ENCODE data around the gene FXYD7.
"Not testable (repeated sequence)": the region's sequence is repeated elsewhere in the genome, so short reads cannot be mapped to it uniquely, and the experiment has no call there.

FXYD7 gene

DNA sequence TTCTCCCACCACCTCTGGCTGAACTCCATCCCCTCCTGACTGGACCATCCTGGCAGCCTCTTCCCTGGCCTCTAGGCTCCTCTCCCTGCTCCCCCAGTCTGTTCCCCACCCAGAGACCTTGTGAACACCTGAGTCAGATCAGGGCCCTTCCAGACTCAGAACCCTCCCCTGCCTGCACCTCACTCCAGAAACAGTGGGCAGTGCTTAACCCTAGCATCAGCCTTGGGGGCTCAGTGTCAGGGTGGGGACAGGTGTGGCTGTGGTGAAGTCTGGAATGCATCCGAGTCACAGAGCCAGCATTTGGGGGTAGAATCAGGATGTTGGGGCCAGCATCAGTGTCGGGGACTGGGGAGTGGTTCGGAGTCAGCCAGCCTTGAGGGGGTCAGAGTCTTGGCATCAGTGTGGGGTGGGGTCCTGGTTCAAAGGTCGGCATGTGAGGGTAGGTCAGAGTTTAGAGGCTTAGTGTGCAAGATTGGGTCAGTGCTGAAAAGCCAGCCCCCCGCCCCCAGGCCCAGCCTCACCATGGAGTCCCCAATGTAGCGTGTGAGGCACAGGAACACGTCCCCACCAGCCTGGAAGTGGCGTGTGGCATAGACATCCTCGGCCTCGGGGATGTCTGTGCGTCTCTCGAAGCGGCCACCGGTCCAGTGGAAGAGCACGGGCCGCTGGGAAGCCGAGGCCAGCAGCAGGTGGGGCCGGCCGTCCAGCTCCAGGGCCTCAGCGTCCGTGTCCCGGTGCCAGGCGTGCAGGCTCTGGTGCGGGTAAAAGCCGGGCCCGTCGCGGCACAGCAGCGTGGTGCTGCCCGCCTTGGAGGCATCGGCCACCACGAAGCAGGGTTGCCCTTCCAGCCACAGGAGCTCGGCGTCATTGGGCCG is 17.1 kb upstream of the FXYD7 start:
- intact Hi-C loops (cut with DNase I; ENCODE audit: low total_unique reads): loop anchor here (10.0 kb wide), 1 partner anchor 589 kb away; the partner anchor contains the start of gene KMT2B
- Histone ChIP-seq H3K4me3 (peak overlapping the region; percentile 22 to 23), H3K27me3 (no peaks in the 10 kb centered on the region), H3K36me3 (peaks cover 0 to 5% (median 0%) of the 10 kb centered on the region in 3 donors), H3K4me1 (peaks cover 14 to 52% (median 33%) of the 10 kb centered on the region in 4 donors), H3K27ac (peak overlapping the region; percentile 90 to 95), H3K9me3 (no peaks in the 10 kb centered on the region)
- TF ChIP-seq, protein P1, sequence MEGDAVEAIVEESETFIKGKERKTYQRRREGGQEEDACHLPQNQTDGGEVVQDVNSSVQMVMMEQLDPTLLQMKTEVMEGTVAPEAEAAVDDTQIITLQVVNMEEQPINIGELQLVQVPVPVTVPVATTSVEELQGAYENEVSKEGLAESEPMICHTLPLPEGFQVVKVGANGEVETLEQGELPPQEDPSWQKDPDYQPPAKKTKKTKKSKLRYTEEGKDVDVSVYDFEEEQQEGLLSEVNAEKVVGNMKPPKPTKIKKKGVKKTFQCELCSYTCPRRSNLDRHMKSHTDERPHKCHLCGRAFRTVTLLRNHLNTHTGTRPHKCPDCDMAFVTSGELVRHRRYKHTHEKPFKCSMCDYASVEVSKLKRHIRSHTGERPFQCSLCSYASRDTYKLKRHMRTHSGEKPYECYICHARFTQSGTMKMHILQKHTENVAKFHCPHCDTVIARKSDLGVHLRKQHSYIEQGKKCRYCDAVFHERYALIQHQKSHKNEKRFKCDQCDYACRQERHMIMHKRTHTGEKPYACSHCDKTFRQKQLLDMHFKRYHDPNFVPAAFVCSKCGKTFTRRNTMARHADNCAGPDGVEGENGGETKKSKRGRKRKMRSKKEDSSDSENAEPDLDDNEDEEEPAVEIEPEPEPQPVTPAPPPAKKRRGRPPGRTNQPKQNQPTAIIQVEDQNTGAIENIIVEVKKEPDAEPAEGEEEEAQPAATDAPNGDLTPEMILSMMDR (IDR thresholded peaks at IDR 0.05): no peak
- DNase-seq: no peak

DNA sequence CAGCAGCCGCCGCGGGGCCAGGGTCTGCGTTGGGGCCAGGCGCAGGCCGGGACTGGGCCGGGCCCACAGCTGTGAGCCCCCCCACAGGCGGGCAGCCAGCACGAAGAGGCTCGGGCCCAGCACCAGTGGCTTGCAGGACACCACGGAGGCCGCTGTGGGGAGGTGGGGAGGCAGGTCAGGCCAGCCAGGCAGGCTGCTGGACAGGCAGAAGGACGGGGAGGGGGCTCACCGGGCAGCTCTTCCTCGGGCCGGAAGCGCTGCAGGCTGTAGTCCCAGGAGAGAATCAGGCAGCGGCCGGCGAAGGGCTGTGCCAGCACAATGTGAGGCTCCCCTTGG is 16.5 kb upstream of the FXYD7 start:
- no peaks in the 10 kb centered on the region for H3K9me3 ChIP-seq
- peak in 1 of 2 donors; percentile 29 for DNase-seq
- TF ChIP-seq, protein P1 (IDR thresholded peaks at IDR 0.05): no peak
- no peaks in the 10 kb centered on the region for H3K27me3 ChIP-seq
- H3K4me3 ChIP-seq: peak overlapping the region; percentile 22 to 23
- intact Hi-C loops (cut with DNase I; ENCODE audit: low total_unique reads): loop anchor here (10.0 kb wide), 1 partner anchor 588 kb away; the partner anchor contains the start of gene KMT2B
- H3K36me3 ChIP-seq: no peaks in the 10 kb centered on the region
- peak overlapping the region; percentile 90 to 95 for H3K27ac ChIP-seq
- H3K4me1 ChIP-seq: peaks cover 14 to 50% (median 33%) of the 10 kb centered on the region in 4 donors

DNA sequence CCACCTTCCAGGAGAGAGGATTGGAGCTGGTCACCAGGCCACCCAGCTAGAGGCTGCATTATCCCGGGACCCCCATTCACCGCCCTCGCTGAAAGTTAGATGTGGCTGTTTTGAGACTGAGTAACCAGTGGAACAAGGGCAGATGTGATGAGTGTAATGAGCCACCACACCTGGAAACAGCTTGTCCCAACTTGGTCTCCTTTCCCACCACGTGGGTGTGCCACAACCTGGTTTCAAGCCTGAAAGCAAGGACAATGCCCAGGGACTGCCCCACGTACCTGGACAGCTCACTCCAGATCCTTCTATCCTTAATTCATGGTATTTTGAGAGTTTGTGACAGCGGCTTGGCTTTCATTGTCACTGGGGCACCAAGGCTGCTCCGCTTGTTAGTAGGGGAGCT is 15.2 kb upstream of the FXYD7 start:
- Histone ChIP-seq H3K27ac (peak overlapping the region in 1 of 2 donors; percentile 5), H3K27me3 (no peaks in the 10 kb centered on the region)

DNA sequence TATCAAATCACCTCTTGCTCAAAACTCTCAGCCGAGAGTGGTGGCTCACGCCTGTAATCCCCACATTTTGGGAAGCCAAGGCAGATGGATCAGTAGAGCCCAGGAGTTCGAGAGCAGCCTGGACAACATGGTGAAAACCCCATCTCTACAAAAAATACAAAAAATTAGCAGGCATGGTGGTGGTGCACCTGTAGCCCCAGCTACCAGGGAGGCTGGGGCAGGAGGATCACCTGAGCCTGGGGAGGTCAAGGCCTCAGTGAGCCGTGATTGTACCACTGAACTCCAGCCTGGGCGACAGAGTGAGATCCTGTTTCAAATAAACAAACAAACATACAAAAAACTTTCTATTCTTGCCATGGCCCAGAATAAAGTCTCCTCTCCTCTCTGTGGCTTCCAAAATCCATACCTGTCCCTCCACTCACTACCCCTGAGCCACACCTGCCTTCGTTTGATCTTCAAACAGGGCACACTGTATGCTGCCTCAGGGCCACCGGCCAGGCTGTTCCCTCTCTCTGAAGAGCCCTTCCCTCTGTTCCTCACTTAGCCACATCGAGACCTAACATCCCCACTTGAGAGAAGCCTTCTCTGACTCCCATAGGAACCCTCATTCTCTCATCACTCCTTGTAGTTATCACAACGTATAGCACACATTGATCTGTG is 14.5 kb upstream of the FXYD7 start:
- H3K4me1 ChIP-seq: peaks cover under 1 to 35% (median 22%) of the 10 kb centered on the region in 4 donors
- no peaks in the 10 kb centered on the region for H3K9me3 ChIP-seq
- no peaks in the 10 kb centered on the region for H3K27me3 ChIP-seq
- TF ChIP-seq, protein P1 (IDR thresholded peaks at IDR 0.05): no peak
- no peak overlapping the region for H3K4me3 ChIP-seq
- intact Hi-C loops (cut with DNase I; ENCODE audit: low total_unique reads): loop anchor here (10.0 kb wide), 1 partner anchor 586 kb away; the partner anchor contains the start of gene KMT2B
- no peak for DNase-seq
- H3K36me3 ChIP-seq: no peaks in the 10 kb centered on the region
- H3K27ac ChIP-seq: no peak overlapping the region

More for the DNA sequence above, 15.2 kb upstream of the FXYD7 start:
- Histone ChIP-seq H3K9me3 (no peaks in the 10 kb centered on the region), H3K4me1 (peaks cover 7 to 42% (median 28%) of the 10 kb centered on the region in 4 donors), H3K4me3 (no peak overlapping the region), H3K36me3 (no peaks in the 10 kb centered on the region)
- TF ChIP-seq, protein P1 (IDR thresholded peaks at IDR 0.05): no peak
- intact Hi-C loops (cut with DNase I; ENCODE audit: low total_unique reads): loop anchor here (10.0 kb wide), 1 partner anchor 587 kb away; the partner anchor contains the start of gene KMT2B
- no peak for DNase-seq

DNA sequence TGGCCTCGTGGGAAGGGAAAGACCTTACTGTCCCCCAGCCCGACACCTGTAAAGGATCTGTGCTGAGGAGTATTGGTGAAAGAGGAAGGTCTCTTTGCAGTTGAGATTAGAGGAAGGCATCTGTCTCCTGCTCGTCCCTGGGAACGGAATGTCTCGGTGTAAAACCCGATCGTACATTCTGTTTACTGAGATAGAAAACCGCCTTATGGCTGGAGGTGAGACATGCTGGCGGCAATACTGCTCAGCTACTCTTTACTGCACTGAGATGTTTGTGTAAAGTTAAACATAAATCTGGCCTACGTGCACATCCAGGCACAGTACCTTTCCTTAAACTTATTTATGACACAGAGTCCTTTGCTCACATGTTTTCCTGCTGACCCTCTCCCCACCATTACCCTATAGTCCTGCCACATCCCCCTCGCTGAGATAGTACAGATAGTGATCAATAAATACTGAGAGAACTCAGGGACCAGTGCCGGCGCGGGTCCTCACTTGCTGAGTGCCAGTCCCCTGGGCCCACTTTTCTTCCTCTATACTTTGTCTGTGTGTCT is 13.3 kb upstream of the FXYD7 start:
- H3K4me1 ChIP-seq: peaks cover 0 to 35% (median 22%) of the 10 kb centered on the region in 4 donors
- not testable (repeated sequence) for H3K9me3 ChIP-seq, H3K4me3 ChIP-seq, DNase-seq, H3K27me3 ChIP-seq, H3K36me3 ChIP-seq, H3K27ac ChIP-seq
- intact Hi-C loops (cut with DNase I; ENCODE audit: low total_unique reads): loop anchor here (10.0 kb wide), 1 partner anchor 585 kb away; the partner anchor contains the start of gene KMT2B

Data from tibial artery (tissue), 4 donors.